ENCODE results near the gene LARGE1.
"Not testable (repeated sequence)": the region's sequence is repeated elsewhere in the genome, so short reads cannot be mapped to it uniquely, and the experiment has no call there.

Gene LARGE1

DNA sequence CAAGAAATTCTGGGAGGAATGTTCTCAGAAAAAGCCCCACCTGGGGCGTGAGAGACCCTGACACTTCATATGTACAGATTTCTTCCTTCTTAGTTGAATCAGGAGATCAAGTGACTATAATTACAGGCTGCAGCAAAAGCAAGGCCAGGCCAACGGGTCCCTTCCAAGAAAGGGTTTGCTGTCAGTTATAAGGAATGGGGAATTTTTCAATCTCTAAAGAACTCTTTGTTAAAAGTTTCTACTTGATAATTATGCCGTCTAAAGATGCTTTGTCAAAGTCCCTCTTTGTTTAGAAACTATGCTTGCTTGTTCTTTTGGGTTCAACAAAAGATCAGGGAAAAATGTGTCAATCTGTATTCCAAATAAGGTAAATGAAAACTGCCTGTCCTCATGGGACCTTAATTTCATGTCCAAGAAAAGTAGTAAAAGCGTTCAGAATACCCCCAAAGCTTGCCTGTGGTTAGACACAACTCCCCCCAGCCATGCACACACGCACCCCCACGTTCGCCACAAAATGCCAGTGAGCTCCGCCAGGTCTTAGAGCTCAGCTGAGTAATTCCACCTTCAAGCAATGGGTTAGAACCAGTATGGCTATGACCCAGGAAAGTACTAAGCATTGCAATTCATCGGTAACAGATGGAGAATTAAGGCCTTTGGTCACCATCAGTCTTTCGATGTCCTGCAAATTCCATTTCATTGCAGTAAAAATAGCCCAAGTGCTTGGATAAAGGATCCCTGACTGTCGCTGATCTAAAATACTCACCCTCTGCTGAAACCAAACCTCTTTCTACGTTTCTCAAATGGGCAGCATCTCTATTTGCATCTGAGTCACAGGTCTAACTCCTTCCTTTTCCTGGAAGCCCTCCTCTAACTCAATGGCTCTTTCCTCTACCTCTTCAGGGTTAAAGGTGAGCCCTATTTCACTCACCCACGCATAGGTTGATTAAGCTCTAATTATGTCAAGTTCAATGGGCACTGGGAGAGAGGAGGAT is 442.9 kb downstream of the LARGE1 start:
- no peak for DNase-seq (ENCODE audit: low read depth, low spot score)

DNA sequence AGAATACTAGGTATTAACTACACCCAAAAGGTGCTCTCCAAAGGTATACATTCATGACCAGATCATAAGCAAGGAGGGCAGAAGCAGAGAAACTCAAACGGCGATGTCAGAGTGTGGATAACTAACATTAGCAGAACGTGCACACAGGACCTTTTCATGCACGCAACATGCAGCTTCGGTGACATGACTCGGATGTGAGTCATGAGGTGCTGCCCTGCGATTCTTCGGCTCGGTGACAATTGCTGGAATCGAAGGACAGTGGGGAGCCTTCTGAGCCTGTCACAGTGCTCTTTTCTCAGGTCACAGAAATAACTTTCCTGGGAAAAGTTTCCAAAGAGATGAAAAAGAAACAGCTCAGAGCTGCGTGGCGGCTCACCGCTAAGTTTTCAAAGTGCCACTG is 443.6 kb downstream of the LARGE1 start:
- DNase-seq (ENCODE audit: low read depth, low spot score) = no peak

- no peak for DNase-seq (ENCODE audit: low read depth, low spot score)
These were observed 444.1 kb downstream of the LARGE1 start for GRCh38 chr22:33476206-33476605.

DNA sequence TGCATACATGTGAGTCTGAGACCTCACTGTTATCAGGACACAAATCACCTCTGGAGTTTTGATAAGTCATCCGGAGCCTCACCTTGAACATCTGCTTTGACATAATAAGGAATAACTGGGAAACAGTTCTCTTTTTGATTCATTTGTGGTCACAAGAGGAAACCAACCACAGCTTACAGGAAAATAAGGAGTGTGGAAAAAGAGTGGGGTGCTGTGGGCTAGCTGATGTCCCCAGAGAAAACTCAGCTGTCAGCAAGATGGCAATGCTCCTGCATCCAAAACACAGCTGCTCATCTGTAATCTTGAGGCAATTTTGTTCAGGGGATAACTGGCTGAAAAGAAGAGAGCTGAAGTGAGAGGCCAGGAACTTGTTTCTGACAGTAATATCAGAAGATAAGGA is 445.7 kb downstream of the LARGE1 start:
- DNase-seq (ENCODE audit: low read depth, low spot score) = no peak

DNA sequence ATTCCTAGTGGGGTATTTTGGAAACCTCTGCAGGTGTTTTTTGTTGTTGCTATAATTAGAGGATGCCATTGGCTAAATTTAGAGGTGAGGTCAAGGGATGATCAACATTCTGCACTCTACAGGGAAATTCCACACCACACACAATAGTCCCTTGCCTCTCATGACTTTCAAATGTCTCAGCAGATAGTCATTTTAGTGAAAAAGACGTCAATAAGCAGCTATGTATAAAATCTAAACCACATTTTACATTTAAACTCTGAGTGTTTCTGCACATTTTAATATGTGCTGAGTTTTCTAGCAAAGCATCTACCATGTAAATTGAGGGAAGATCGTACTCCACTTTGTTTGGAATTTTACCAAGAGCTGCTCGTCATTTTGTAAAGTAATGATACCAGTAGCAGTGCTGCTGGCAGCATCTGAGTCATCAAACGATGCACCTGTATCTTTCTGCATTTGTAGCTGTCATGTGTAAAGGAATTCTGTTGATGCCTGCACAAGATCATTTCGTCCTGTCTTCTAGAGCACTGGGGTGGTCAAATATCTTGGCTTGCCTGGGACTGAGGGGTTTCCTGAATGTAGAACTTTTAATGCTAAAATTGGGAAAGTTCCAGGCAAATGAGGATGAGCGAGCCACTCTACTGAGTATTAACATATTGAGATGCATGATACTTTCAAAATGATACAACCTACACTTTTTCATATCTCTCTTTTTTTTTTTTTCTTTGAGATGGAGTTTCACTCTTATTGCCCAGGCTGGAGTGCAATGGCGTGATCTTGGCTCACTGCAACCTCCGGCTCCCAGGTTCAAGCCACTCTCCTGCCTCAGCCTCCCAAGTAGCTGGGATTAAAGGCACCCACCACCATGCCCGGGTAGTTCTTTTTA is 447.6 kb downstream of the LARGE1 start:
- no peak for DNase-seq (ENCODE audit: low read depth, low spot score)

- DNase-seq (ENCODE audit: low read depth, low spot score) = no peak
These were observed 449.8 kb downstream of the LARGE1 start for GRCh38 chr22:33470456-33470855.

DNA sequence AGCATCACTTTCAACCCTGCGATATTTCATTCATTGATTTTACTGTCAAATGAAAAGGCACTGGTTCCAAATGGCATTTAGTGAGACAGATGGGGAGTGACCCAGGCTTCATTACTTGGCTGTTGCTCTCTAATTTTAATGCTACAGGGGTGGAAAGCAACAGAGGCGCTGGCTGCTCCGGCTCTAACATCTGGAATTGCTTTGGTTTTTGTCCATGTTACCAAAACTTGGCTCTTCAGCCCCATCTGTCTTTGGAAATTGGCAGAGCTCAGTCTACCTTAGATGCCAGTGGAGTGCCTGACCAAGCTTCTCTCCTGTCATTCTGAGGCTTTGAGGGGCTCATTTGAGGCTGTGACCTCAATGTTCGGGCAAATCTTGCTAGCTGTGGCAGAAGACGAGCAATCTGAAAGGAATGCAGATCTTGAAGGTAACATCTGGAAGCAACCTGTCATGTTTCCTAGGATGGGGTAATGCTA is 452.6 kb downstream of the LARGE1 start:
- no peak for DNase-seq (ENCODE audit: low read depth, low spot score)

DNA sequence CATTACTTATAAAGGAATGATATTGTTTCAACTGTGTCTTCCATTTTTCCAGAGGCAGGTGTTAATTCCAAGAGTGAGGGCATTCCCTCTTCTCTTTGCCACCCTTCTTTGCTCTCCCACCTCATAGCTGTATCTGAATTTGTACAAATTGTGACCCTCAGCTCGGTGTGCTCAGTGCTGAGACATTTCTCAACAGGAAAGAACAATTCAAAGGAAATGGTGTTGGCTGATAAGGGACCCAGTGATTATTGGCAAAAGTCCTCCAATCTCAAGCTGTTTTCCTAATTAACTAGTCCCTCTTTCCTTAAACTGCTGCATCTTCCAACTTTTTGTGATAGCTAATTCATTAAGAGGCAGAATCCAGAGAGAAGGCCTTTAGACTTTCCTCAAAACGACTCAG is 453.2 kb downstream of the LARGE1 start:
- DNase-seq (ENCODE audit: low read depth, low spot score) = no peak

DNA sequence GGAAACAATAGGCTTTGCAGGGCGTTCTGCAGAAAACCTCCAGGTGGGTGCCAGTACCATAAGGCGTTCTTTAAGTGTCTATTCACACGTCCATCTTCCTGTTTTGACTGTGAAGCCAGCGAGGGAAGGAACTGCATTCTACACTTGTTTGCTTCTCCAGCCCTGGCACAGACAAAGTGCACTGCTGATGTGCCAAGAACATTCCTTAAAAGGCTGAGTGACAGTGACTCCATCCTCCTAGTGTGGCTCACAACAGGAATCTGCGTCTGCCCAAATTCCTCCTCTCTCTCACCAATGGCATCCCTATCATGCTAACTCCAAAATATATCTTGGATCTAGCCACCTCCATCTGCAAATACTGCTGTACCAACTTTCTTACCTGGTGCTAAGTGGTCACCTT is 454.7 kb downstream of the LARGE1 start:
- DNase-seq (ENCODE audit: low read depth, low spot score) = no peak

GRCh38 chr22:33464698-33465097 is 455.6 kb downstream of the LARGE1 start:
- no peak for DNase-seq (ENCODE audit: low read depth, low spot score)

DNA sequence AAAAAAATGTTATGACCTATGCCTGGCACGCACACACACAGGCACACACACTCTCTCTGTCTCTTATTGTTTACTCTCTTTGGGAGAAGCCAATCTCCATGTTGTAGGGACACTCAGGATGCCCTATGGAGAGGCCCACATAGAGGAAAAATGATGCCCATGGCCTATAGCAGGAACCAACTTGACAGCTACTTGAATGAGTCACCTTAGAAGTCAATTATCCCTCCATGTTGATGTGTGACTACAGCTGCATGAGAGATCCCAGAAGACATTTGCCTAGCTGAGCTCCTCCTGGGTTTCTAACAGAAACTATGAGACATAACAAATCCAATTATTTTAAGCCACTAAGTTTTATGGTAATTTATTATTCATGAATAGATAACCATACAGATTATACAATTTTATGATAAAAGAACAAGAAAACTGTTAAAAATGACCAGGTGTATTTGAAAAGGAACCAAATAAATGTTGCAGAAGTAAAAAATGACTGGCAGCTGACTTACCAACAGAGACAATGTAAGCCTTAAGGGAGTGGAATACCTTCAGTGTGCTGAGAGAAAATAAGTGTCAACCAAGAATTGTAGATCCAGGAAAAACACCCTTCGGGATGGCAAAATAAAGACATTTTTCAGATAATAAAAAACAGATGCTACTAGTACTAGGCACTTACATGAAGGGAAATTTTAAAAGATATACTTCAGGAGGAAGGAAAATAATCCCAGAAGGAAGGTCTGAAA is 458.4 kb downstream of the LARGE1 start:
- DNase-seq (ENCODE audit: low read depth, low spot score) = no peak

- DNase-seq (ENCODE audit: low read depth, low spot score) = not testable (repeated sequence)
These were observed 459.0 kb downstream of the LARGE1 start for GRCh38 chr22:33461245-33461644.

DNA sequence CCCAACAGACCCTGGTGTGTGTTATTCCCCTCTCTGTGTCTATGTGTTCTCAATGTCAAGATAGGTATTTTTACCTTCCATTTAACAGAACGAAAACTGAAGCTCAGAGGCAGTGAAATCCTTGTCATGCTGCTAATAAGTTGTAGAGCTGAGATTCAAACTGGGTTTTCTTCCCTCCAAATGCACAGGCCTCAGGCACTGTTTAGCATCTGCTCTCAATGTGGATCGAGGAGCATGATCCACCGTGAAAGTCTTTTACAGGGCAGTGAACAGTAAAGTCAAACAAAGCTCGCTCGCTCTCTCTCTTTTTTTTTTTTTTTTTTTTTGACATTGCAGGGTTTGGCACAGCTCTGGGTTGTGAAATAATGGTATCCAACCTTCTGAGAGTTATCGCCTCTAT is 461.1 kb downstream of the LARGE1 start:
- no peak for DNase-seq (ENCODE audit: low read depth, low spot score)

- no peak for DNase-seq (ENCODE audit: low read depth, low spot score)
These were observed 463.8 kb downstream of the LARGE1 start for GRCh38 chr22:33456511-33456910.

DNA sequence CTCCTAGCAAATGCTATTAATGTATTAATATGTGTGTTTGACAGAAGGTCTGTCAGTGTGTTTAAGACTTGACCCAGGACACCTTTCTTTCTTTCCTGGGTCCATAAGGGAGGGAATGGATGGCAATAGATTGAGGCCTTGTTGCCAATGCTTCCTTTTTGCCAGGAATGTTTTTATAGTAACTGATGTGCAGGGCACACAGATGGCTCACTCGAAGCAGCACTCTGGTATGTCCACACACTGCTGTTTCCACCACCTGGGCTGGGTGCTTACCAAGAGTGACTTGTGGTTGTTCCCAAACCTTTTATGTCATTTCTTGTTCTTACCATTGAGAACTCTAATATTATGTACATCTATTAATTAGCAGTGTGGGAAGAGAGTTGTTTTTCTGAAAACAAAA is 465.2 kb downstream of the LARGE1 start:
- no peak for DNase-seq (ENCODE audit: low read depth, low spot score)

- no peak for DNase-seq (ENCODE audit: low read depth, low spot score)
These were observed 468.3 kb downstream of the LARGE1 start for GRCh38 chr22:33451866-33452469.

DNA sequence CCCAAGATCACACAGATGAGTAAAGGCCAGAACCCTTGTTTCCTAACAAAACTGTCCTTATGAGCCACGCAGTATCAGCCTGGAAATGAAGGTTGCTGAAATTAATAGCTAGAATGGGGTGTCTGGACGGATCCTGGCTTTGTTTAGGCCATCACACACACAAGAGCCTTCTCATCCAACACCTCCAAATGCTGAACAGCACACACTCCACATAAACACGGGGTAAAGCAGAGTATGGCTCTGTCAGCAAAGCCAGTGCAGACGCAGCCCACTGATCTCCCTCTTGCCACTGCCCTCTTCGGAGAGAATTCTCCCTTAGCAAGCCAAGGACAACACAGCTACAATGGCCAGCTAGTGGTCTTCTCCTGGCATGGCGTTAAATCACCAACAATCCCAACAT is 469.5 kb downstream of the LARGE1 start:
- DNase-seq (ENCODE audit: low read depth, low spot score) = no peak

DNA sequence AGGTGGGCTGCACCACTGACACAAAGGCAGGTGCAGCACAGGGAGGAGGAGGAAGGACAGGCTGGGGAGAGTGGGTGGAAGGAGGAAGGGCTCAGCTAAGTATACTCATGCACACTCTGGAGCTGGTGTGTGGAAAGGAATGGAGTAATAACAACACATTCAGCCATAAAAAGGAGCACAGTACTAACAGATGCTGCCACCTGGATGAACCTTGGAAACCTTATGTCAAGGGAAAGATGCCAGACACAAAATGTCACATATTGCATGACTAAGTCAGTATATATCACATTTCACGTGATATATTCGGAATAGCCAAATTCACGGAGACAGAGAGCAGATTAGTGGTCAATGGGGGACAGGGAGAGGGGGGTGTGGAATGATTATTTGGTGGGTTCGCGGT is 472.5 kb downstream of the LARGE1 start:
- no peak for DNase-seq (ENCODE audit: low read depth, low spot score)

DNA sequence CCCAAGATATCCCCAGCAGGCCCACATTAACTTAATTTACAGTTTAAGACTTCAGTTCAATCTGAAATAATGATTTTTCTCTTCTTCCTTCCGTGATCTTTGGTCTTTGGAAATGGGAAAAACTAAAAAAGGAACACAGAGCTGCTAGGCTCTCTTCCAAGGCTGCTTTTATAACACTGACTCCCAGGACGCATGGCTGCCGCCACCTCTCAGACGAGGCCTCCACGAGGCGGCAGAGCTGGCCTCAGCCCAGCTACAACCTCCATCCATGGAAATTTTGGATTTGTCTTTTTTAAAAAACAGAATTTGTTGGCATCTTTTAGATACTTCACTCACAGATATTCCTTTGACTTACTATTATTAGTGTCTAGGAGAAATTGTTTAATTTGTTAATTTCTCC is 476.6 kb downstream of the LARGE1 start:
- no peak for DNase-seq (ENCODE audit: low read depth, low spot score)

DNA sequence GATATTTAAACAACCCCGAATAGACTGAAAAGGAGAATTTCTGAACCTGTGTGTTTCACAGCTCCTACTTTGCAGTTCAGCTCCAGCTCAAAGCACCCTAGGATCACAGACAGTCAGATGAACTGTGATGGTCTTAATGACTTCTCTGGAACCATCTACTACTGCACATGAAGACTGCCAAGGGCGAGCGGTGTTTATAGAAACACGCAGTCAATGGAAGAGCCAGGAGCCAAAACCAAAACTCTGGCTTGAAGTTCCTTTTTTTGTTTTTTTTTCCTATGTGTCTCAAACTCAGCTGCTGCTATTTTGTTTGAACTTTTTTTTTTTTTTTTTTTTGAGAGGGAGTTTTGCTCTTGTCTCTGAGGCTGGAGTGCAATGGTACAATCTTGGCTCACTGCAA is 479.5 kb downstream of the LARGE1 start:
- DNase-seq (ENCODE audit: low read depth, low spot score) = no peak

GRCh38 chr22:33438273-33438672 is 482.0 kb downstream of the LARGE1 start:
- peak; percentile 26 for DNase-seq (ENCODE audit: low read depth, low spot score)
